PC-3 (cell line): ENCODE measurements around the gene GRIP1.

Experiments used
- EZH2 ChIP-seq: fragments of 300-600 bp; sonication (generic); IDR thresholded peaks from one replicate; pipeline ENCODE4 v1.6.1; 2017; ENCODE audit warnings: antibody characterized with exemption, mild to moderate bottlenecking, low read length; ENCODE audit not compliant: unreplicated experiment
- EZH2phosphoT487 ChIP-seq: fragments of 300-600 bp; sonication (generic); IDR thresholded peaks from 2 replicates; pipeline ENCODE4 v1.6.1; 2018; ENCODE audit warnings: mild to moderate bottlenecking, antibody characterized with exemption, low read length, borderline replicate concordance

GRCh38 chr12:66491853-66492252 is 187.0 kb downstream of the GRIP1 start:
- no peak for TF ChIP-seq EZH2phosphoT487
- TF ChIP-seq EZH2: no peak
